Activated CD8-positive, alpha-beta memory T cell treated with anti-CD3 and anti-CD28 coated beads, Interleukin-2, amount 50 U/mL, for 4 hours (primary cell): Measurements from ENCODE around the gene IL1RL2.

Source experiments
- DNase-seq: peaks from one replicate; pipeline ENCODE4 v3.0.0-alpha.2; 2020

The IL1RL2 gene

DNA sequence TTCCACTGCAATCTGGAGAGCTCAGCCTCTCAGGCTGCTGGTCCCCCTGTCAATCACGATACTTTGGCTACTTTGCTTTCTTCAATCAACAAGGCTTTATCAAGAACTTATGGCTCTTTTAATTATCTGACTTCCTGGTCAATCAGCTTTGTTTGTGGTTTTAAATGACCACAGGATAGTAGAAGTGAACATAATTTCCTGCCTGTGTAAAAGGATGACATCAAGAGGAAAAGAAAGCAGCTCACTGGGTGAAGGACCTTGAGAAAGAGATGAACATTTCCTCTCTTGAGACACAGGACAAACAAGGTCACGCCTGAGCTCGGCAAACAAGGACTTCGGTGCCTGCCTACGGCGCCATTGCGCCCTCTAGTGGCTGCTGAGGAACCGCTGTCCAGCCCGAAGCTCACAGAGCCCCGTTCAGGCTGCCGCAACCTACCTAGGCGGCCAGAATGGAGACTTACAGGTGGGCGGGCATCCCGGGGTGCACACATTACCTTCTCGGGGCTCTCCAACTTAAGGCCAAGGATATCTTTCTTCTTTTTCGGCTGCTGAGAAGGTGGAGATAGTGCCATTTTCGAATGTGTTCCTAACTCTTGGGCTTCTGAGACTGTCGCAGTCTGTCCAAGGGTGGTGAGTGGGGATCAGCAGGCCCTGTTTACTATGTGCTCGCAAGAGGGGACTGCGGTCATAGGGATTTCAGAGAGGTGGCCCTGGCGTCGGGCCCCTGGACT lies 54.0 kb downstream of the IL1RL2 start:
- peak; percentile 91 for DNase-seq

DNA sequence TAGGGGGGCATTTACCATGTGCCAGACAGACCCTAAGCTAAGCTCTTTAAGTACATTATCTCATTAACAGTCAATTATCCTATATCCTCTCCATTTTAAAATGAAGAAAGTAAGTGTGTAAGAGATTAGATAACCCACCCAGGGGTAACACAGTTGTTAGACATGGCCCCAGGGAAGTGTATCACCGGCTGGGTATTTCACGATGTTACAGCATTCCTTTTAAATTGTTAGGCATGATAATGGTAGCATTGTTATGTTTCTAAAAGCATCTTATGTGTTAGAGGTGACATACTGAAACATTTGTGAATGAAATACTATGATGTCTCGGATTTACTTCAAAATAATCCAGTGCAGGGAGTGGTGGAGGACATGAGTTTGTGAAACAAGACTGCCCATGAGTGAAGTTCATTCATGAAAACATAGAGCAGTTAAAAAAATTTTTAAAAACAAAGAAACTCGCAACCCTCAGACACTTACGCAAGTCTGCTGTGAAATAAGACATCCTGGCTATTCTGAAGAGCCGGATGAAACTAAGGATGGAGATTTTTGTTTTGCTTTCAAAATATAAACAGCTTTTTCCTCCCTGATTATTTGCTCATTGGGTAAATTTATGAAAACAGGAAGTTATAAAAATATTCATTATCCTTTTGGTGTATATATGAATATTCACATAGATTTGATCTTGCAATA lies 54.9 kb downstream of the IL1RL2 start:
- no peak for DNase-seq

DNA sequence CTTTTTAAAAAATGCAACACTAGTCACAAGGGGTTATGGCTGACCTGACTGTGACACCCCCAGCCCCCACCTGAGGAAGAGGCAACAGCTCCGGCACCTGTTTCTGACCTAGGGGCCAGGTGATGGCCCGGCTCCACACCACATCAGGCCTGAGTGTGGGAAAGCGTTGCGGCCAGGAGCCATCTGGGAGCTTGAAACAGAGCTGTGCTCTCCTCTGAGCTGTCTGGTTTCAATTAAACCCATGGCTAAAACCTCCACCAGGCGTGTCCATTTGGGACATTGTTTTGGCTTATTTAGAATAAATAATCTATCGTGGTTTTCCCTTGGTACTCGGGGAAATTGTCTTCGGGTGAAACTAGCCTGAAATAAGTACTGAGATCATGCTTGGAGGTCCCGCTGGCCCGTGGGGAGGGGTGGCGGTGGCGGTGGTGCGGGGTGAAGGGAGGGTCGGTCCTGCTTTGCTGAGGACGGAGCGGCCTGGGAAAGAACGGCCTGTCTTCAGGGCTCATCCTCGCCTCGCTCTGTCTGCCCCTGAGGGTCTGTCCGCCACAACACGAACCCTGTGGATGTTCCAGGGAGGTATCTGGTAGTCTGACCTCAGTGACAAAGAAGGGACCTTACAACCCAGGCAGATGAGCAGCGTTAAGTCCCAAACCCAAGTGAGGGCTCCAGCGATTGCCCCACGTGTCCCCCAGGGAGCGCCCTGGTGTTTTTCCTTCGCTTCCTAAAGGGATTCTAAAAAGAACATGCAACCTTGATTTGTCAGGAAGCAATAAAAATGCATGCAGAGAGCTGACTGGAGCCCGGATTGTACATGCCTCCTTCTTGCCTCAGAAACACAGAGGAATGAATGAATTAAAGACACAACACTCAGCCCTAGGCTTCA lies 58.7 kb downstream of the IL1RL2 start:
- no peak for DNase-seq

DNA sequence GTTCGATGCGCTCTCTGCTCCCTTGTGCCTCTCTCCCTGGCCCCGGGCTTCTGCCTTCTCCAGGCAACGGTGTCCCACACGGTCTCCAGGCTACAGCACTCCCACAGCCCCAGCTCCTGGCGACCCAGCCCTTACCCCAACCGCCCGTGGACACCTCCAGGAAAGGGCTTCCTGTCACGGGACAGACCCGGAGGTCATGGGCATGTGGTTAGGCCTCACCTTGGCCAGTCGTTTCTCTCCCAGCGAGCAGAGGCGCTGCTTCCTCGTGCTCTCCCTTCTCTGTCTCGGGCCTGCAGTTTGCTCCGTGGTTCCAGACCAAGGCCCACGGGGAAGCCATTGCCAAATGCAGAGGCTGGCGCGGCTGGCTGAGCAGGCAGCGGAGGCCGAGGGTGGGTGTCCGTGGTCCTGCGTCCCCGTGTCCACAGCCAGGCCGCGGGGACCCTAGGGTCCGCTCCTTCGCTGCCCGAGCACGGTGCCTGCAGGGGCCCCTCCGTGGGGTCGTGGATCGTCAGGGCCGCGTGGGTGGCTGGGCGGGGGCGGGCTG lies 63.5 kb downstream of the IL1RL2 start:
- DNase-seq: no peak

DNA sequence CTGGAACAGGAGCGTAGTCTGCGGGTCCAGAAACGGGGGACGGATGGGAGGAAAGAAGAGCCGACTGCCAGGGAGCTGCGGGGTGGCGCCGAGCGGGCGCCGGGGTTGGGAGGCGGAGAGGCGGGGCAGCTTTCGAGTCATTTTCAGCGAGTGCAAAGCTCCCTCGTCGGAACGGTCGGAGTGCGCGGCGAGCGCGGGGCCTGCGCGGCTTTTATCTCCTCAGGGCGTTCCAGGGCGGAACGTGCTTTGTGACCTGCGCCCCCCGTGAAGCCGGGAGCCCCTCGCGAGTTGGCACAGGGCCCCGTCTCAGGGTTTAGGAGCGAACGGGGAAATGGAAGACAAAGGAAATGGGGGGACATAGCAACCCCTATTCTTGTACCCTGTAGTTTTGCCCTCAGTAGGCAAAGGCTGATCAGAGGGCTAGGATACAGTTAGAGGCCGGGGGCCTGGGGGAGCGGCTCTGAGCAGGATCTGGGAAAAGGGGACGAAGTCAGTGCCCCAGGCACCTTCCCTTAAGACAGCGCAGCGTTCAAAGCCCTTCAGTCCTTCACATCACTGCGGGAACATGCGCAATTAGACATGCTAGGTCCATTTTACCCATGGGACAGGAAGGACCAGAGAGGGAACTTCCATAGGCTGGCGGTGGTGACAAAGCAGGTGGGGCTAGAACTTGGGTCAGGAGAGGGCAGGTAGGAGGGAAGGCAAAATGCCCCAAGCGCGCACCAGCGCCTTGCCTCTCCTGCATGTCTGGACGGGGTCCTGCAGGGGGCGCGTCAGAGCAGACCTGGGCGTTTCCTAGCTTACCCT lies 64.4 kb downstream of the IL1RL2 start:
- peak; percentile 64 for DNase-seq

DNA sequence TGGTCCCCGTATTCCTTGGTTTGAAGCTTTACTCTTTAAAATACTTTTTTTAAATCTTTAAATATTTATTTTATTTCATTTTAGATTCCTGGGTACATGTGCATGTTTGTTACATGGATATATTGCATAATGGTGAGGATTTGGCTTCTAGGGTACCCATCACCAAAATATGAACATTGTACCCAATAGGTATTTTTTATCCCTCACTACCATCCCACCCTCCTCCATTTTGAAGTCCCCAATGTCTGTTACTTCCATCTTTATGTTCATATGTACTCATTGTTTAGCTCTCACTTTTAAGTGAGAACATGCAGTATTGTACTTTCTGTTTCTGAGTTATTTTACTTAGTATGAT lies 65.0 kb downstream of the IL1RL2 start:
- no peak for DNase-seq

DNA sequence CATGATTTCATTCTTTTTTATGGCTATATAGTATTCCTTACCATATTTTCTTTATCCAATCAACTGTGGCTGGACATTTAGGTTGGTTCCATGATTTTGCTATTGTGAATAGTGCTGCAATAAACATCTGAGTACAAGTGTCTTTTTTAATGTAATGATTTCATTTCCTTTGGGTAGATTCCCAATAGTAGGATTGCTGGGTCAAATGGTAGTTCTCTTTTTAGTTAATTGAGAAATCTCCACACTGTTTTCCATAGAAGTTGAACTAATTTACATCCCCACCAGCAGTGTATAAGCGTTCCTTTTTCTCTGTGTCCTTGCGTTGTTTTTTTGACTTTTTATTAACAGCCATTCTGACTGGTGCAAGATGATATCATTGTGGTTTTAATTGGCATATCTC lies 65.4 kb downstream of the IL1RL2 start:
- no peak for DNase-seq

DNA sequence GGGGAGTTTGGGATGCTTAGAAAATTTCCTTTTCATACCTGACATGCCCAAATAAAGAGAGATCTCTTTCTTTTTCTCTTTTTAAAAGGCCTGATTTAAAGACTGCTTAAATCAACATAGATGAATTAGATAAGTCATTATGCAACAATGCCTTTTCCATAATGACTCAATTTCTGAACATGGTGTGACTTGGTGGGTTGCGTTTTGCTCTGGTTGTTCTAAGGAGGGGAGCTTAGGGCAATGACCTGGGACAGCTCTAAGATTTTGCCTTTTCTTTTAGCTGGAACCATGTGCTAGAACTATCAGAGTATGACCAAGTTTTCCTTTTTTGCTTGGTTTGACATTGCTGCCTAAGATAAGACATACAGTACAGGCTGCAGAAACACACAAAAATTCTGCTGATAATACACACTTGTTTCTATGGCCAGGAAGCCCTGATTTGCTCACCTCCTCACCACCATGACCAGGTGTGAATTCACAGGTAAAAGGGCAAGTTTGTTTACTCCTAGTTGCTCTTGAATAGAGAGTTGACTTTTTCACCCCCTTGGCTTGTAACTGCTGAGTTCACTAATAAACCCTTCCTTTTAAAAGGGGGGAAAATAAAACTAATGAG lies 66.4 kb downstream of the IL1RL2 start:
- no peak for DNase-seq

DNA sequence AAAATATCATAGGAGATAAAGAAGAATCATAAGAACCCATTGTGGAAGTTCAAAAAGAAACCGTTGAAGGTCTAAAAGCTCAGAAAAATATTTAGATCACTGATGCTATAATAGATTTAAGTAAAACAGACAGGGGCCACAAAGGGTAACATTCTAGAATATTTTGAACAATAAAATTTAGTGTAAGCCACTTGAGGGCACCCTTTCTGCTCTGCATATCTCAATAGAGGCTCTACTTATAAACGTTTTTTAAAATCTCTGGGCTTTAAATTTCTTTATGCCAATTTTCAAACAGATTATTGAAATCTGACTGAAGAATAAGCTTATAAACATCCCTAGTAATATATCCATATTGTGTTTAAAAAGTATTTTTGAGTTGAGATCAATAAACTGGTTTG lies 66.9 kb downstream of the IL1RL2 start:
- no peak for DNase-seq

DNA sequence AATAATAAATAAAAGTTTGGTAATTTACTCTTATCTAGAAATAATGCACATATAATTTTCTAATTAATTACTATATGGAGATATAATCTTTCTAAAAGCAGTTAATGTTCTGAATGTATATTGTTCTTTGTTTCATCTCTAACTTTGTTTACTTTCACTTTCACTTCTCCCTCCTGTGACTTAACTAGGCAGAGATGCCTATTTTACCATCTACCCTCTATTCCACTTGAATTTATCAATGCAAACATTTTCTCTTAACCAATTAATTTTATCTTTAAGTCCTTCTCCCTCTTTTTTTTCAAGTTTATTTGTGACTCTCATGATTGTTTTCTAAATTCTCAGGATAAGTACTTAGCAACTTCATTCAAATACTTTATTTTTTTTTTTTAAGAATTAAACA lies 69.5 kb downstream of the IL1RL2 start:
- no peak for DNase-seq

DNA sequence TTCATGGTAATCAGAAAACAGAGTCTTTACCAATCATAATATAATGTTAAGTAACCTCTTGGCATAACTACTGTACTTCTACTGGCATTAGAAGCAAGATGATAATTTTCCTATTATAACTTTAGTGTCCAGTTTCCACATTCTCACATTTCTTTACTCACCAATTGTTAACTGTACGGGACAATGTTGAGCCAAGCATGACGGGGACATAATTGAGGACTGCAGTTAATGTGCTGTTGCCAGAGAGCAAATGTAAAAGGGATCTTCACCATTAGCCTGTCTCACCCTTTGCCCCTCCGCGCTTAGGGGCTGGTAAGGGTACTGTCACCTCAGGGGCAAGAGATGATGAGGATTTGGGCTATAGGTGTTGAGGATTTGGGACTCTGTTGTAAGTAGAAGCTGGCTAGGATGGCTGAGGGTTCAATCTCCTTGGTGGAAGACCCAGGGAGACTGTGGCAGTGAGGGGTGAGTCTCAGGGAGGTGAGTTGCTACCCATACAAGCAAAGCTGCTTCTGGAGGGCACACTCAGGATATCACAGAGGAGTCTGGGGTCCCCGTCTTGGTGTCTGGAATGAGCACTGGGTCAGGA lies 70.1 kb downstream of the IL1RL2 start:
- no peak for DNase-seq

DNA sequence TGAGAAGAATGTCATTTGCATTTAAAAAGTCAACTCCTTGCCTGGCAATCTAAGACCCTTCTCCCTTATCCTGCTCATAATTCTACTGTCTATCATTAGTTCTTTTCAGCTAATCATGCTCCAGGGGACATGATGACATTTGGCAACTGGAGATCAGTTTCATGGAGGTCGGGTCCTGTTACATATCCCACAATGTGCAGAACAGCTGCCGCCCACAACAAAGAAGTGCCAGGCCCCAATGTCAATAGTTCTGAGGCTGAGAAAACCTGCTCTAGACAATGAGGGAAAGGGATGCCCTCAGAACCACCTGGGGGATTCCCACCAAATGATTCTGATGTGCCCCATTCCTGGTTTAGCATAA lies 71.2 kb downstream of the IL1RL2 start:
- no peak for DNase-seq

DNA sequence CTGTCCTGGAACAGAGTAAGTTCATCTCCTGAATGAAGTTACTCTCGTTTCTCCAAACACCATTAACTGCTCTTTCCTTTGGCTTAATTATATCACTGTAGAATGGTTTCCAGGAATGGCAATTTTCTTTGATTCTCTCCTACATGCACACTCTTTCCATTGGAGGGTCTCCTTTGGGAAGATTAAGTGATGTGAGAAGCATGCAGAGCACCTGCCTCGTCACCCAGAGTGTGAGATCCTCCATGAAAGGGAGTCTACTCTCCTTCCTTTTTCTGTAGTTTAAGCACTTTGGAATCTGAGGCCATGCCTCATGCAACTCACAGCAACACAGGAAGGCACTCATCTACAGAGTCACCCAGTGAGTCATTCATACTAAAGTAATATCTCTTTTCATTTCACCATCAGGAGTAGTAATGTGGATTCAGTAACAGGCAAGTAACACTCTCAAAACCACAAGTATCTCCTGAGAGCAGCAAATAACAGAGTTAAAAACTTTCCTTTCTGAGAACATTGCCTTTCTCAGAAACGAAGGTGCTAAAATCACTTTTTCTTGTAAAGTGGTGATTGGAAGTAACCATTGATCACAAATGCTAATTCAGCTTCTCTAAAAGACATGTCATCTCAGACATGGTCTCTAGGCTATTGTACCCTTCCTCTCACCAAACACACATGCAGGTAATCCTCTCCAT lies 71.7 kb downstream of the IL1RL2 start:
- no peak for DNase-seq

DNA sequence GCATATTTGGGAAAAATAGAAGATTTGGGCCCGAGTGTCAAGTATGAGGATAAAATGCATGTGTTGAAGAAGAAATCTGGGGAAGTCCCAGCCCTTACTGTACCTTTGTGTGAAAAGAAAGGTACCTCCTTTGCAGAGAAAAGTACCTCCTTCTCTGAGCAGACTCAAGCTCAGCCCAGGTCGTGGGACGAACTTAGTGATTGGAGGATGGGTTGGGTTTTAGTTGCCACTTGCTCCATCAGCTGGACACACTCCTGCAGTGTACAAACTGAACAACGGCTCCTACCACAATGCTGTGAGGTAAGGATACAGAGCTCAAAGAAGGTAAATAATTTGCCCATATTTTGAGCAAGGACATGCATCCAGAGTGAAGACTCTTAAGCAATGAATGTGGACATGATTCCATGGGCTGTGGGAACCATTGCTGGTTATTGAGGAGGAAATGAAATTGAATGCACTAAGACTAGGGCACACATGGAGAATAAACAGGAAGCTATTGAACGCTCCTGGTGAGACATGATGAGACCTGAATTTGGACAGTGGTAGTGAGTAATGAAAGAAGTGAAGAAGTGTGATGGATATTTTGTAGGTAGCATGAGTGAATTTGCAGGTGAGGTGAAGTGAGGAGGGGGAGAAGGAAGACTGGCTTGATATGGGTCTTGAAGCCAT lies 74.8 kb downstream of the IL1RL2 start:
- no peak for DNase-seq

DNA sequence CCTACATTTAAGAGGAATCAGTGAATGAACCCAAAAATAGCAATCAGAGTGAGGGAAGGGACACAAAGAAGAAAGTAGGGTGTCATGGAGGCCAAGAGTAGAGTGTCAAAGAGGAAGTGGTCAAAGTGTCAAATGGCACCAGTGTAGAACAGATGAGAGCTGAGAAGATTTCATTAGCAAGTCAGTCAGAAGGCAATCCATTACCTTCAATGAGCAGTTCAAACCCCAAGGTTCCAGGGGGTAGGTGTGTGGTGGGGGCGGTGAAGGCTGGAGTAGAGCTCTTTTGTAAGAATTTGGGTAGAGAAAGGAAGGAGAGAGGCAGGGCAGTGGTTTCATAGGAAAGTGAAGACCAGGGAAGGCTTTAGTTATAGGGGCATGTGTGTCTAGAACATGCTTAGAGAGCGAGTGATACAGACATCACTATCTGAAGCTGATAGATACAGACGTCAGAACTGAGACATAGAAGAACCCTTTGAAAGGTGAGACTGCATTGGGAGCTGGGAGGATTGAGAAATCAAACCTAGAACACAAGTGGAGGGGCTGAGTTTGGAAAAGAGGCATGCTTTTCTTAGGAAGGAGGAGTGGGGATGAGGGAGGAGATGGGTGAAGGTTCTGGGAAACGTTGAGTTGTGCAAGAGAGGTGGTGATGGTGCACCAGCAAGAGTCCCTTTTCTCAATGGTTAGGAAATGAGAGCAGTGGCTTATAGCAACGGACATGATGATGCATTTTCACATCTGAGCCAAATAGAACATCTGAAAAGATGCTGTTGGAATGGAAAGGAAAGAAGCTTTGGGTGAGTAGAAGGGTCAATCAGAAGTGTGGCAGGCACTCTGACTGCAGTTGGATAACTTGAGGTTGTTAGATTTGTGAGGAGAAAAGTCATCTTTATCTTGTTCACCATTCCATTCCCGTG lies 75.7 kb downstream of the IL1RL2 start:
- no peak for DNase-seq

DNA sequence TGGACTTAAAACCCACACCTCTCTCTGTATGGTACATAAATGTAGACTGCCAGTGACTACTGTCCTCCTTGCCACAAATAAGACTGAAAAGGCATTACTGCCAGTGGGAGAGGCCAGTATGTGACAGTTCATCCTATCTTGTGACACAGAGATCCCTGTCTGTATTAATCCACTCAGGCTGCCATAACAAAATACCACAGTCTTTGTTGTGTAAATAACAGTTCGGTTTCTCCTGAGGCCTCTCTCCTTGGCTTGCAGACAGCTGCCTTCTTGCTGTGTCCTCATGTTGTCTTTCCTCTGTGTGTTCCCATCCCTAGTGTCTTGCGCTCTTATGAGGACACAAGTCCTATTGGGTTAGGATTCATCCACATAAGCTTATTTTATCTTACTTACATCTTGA lies 78.1 kb downstream of the IL1RL2 start:
- no peak for DNase-seq

DNA sequence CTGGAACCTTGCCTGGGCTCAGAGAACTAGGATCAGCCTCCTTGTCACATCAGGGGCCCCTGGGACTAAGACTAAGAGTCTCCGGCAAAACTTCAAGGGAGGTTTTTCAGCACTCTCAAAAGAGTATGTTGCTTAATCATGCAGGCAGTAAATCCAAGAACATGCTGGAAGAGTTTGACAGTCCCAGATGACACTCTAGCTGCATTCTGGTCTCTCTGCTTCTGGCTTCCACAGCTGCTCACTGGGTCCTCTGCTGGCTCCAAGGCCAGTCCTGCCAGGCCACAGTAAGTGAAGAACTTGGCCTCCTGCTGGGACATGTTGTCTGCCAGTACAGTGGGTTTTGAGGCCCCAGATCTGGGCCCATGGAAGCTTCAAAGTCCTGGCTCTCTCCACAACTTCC lies 79.4 kb downstream of the IL1RL2 start:
- no peak for DNase-seq

DNA sequence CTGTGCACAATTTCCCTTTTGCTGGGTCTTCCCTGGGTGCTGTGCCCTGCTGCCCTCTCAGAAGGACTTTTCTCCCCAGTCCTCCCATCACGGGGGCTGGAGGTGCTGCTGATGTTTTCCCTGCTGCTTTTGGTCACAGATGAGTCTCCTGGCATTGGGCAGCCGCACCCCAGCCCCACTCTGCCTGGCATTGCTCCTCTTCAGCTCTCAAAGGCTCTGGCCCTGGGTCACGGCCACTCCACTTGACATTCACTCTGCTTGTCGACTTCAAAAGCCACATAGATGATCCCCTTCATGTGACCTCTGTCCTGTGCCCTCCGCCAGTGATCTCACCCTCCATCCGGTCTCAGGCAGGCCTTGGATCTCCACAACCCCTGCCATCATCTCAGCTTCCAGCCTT lies 81.0 kb downstream of the IL1RL2 start:
- DNase-seq: no peak

DNA sequence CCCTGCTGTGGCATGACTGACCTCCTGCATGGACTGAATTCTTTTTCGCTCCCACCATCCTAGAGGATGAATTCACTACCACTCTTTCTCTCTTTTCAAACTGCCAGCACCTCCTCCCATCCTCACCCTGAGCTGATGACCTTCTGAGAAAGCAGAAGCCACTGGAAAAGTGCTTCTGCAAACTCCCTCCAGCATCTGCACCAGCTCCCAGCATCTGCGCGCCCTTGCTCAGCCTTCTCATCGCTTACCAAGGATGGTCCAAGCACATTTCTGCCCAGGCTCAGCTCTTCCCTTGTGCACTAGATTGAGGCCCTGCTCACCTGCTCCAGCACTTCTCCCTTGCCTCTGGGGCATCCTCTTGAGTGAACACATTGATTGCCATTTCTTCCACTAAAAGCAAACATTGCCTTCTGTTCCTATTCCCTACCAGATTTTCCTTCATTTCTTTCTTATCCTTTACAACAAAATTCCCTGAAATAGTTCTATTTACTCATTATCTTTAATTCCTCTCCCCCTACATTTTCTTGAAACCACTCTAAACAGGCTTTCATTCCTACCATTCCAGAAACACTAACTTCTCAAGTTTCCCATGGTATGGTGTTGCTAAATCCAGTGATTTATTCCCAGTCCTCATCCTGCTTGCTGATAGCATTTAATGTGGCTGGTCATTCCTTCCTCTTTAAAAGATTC lies 81.8 kb downstream of the IL1RL2 start:
- no peak for DNase-seq
